Fibroblast of peridontal ligament (primary cell): ENCODE results near the gene DPP6.
A peak's percentile ranks its signal among the peaks of the same experiment; 100 is the strongest.
"Not testable (repeated sequence)": the region's sequence is repeated elsewhere in the genome, so short reads cannot be mapped to it uniquely, and the experiment has no call there.

Source experiments
- DNase-seq: peaks from one replicate; pipeline ENCODE4 v3.0.0-alpha.2; 2010; ENCODE audit errors: extremely low read depth

The DPP6 gene

DNA sequence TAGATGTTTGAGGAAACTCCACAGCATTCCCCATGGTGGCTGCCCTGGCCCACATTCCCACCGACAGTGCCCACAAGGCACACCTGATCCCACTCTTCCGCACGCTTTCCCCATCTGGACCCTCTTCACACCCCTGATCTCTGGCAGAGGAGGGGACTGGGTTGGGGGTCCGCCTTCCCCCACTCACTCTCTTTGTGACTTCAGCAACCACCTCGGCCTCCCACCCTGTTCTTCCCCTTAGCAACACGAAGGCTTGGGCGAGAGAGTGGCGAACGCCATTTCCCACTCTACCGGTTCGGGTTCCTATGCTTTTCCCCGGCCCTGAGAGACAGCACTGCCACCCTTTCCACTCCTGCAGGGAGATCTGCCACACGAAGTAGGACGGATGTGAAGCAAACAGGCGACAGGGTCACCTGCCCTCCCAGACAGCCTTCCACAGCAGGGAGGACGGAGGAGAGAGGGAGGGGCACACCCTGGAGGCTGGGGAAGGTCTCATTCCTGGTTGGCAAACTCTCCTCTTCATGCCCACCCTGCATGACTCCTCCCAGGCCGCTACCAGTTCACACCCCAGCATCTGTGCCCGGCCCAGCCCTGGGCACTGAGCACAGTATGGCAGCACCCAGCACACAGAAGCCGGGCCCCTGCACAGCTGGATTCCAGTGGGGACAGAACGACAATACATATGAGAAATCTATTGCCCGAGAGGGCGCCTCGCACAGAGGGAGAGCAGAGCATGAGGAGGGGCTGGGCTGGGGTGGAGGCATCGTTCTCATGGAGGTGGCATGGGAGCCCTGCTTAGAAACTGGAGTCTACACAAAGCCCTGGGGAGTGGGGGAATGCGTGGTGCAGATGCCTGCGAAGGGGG is 857.3 kb downstream of the DPP6 start:
- no peak for DNase-seq

- no peak for DNase-seq
Observed at GRCh38 chr7:154910125-154910524, 857.9 kb downstream of the DPP6 start.

- no peak for DNase-seq
Observed at GRCh38 chr7:154910977-154911376, 858.8 kb downstream of the DPP6 start.

DNA sequence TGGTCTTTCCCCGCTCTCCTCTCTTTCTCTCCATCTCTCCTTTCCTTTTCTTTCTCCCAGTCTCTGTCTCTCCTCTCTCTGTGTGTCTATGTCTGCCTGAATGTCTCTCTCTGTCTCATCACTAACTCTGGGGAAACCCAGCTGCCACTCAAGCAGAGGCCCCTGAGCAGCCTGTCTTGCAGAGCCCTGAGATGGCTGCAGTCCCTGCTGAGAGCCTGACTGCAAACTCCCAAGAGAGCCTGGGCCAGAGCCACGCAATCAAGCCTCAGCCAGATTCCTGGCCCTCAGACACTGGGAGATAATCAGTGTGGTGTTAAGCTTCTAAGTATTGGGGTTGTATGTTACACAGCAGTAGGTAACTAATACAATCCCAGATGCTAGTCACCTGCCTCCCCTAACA is 859.2 kb downstream of the DPP6 start:
- no peak for DNase-seq

GRCh38 chr7:154911862-154912455 is 859.8 kb downstream of the DPP6 start:
- no peak for DNase-seq

- no peak for DNase-seq
Observed at GRCh38 chr7:154912871-154913637, 860.9 kb downstream of the DPP6 start.

- DNase-seq = peak; percentile 68
Observed at GRCh38 chr7:154913638-154914307, 861.6 kb downstream of the DPP6 start.

DNA sequence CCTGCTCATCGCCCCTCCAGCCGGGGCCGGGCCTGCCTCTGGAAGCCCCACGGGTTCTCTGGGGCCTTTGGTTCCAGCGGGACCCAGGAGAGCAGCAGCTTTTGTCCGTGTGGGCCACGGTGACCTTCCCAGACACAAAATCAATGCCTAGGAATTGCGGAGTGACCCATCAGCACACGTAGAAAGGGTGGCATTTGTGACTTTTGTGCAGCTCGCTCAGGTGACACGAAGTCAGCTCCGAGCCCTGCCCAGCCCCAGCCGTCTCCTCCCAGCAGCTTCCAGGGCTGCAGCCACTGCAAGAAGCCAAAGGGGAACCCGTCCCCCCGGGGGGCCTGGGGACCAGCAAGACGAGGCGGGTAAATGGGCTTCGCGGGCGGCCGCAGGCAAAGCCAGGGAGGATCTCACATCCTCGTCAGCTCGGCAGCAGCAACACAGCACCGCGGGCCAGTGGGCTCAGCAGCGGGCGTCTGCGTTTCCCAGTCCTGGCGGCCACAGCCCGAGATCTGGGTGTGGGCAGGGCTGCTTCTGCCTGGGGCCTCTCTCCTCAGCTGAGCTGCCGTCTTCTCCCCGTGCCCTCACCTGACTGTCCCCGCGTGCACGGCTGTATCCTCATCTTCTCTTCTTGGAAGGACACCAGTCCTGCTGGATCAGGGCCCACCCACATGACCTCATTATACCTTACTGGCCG is 862.3 kb downstream of the DPP6 start:
- DNase-seq = no peak

DNA sequence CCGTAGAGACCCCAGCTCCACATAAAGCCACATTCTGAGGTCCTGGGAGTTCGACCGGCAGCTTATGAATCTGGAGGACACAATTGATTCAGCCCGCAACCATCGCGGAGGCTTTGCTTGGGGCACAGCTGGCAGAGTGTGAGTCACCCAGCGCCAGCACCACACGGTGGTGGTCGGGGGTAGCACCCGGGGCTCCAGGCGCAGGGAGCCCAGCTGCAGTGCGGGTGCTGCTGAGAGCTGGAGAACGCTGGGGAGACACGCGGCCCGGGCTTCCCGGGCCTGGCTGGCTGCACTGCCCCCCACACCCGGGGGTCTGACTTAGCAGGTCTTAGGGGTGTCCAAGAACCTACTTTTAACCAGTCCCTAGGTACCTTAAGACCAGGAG is 862.8 kb downstream of the DPP6 start:
- no peak for DNase-seq

- no peak for DNase-seq
Observed at GRCh38 chr7:154915600-154915999, 863.4 kb downstream of the DPP6 start.

- no peak for DNase-seq
Observed at GRCh38 chr7:154916381-154916780, 864.2 kb downstream of the DPP6 start.

DNA sequence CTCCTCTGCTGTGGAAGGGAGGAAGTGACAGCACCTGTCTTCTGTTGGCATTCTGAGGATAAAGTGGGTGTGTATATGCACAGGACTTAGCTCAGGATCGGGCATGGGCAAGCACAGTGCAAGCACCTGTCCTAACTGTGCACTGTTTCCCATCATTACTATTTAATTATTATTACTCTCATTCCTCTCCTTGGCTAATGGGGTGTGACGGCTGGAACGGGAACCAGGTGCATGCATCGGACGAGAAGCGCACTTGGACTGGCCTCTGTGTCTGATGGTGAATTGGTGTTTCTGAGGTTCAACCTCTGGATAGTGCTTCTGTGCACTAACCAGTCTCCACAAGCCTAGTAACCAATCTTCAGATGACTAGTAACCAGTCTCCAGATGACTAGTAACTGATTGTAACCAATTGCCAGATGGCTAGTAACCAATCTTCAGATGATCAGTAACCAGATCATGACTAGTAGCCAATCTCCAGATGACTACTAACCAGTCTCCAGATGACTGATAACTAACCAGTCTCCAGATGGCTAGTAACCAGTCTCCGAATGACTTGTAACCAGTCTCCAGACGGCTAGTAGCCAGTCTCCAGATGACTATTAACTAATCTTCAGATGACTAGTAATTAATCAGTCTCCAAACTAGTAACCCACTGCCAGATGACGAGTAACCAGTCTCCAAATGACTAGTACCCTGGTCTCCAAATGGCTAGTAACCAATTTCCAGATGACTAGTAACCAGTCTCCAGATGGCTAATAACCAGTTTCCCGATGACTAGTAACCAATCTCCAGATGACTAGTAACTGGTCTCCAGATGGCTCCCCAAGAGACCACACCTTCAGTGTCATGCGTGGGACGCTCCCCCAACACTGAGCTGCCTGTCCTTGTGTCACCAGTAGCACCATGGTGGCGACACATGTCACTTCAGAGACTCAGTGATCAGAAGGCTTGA is 864.9 kb downstream of the DPP6 start:
- DNase-seq = no peak

DNA sequence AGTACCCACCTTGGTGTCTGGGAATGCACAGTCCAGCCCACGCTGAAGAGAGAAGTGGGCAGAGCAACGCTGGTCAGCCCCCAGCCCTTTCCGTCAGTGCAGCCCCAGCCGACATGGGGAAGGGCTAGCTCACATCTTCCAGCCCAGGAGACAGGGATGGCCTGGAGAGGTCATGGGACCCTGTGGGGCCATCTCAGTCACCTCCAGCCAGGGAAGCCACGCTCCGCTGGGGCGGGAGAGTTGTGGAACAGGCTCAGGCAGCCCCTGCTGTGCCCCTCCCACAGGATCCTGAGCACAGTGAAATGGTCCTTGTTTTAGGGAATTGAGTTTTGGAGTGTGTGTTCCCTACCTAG is 865.6 kb downstream of the DPP6 start:
- no peak for DNase-seq

- no peak for DNase-seq
Observed at GRCh38 chr7:154918266-154918665, 866.1 kb downstream of the DPP6 start.

GRCh38 chr7:154918741-154919140 is 866.5 kb downstream of the DPP6 start:
- DNase-seq = no peak

- no peak for DNase-seq
Observed at GRCh38 chr7:154919344-154920225, 867.4 kb downstream of the DPP6 start.

GRCh38 chr7:154922472-154922871 is 870.3 kb downstream of the DPP6 start:
- DNase-seq = not testable (repeated sequence)

- DNase-seq = peak; percentile 95
Observed at GRCh38 chr7:154927624-154928125, 875.5 kb downstream of the DPP6 start.
